ENCODE measurements around the gene RUNX2. TPM values are rescaled to one million over a fixed set of nuclear protein-coding genes. Genes with fewer than 3 reads are reported as not detected.

RUNX2 gene
- total and polyA plus RNA-seq, 2 experiments from 2014 or later = 0.66 to 1.7 TPM

DNA sequence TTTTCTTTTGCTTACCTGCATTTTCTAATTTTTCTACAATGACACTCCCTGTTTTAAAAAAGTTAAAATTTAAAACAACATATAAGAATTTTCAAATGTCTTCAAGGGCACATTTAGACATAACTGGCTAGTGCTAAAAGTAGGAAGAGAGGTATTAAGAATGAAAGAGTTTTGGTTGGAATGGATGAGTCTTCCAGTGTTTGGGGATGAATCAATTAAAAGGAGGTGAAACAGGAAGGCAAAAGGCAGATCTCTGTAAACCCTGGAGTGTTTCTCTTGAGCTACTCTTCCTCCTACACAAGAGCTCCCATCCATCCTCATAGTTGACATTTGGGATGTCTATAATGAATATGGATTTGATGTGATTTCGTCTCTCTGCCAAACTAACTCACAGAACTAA is 288.1 kb downstream of the RUNX2 start:
- Histone ChIP-seq H3K27ac (ENCODE audit: low read depth) (no peak overlapping the region), H4K20me1 (replicated peaks; ENCODE audit: insufficient read depth) (no peaks in the 10 kb centered on the region), H3K4me2 (no peak overlapping the region), H3K79me2 (replicated peaks; ENCODE audit: insufficient read depth) (no peaks in the 10 kb centered on the region), H3K4me3 (no peak overlapping the region), H3K27me3 (ENCODE audit: insufficient read depth) (no peaks in the 10 kb centered on the region), H2AFZ (no peak overlapping the region), H3K4me1 (ENCODE audit: insufficient read depth) (no peaks in the 10 kb centered on the region), H3K9me2 (ENCODE audit: insufficient read depth) (peaks cover 7% of the 10 kb centered on the region; the same call in 1 of the 2 replicates), H3F3A (replicated peaks; ENCODE audit: low read depth) (no peaks in the 10 kb centered on the region), H3K36me3 (ENCODE audit: insufficient read depth) (no peaks in the 10 kb centered on the region)
- H3K4me3 Mint-ChIP-seq = no peak overlapping the region
- no peaks in the 10 kb centered on the region for H3K36me3 Mint-ChIP-seq (ENCODE audit: low read depth)
- no peak for TF ChIP-seq EZH2 (IDR thresholded peaks at IDR 0.05; ENCODE audit: low read depth, unreplicated experiment)
- no peak for TF ChIP-seq POLR2AphosphoS5 (IDR thresholded peaks at IDR 0.05; ENCODE audit: low read depth)
- TF ChIP-seq, protein P1, sequence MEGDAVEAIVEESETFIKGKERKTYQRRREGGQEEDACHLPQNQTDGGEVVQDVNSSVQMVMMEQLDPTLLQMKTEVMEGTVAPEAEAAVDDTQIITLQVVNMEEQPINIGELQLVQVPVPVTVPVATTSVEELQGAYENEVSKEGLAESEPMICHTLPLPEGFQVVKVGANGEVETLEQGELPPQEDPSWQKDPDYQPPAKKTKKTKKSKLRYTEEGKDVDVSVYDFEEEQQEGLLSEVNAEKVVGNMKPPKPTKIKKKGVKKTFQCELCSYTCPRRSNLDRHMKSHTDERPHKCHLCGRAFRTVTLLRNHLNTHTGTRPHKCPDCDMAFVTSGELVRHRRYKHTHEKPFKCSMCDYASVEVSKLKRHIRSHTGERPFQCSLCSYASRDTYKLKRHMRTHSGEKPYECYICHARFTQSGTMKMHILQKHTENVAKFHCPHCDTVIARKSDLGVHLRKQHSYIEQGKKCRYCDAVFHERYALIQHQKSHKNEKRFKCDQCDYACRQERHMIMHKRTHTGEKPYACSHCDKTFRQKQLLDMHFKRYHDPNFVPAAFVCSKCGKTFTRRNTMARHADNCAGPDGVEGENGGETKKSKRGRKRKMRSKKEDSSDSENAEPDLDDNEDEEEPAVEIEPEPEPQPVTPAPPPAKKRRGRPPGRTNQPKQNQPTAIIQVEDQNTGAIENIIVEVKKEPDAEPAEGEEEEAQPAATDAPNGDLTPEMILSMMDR (conservative IDR thresholded peaks at IDR 0.05; ENCODE audit: low read depth in 2 of 2) = no peak
- TF ChIP-seq ZNF462 (CRISPR knock-in tag; IDR thresholded peaks at IDR 0.05) = no peak
- TF ChIP-seq CREB1 (CRISPR knock-in tag; IDR thresholded peaks at IDR 0.05; ENCODE audit: low read depth) = no peak
- TF ChIP-seq ZNF114 (CRISPR knock-in tag; IDR thresholded peaks at IDR 0.05) = no peak
- no peak for TF ChIP-seq STAT1 (IDR thresholded peaks at IDR 0.05; ENCODE audit: unreplicated experiment)
- no peak for TF ChIP-seq REST (IDR thresholded peaks at IDR 0.05; ENCODE audit: unreplicated experiment)
- TF ChIP-seq, protein P2, sequence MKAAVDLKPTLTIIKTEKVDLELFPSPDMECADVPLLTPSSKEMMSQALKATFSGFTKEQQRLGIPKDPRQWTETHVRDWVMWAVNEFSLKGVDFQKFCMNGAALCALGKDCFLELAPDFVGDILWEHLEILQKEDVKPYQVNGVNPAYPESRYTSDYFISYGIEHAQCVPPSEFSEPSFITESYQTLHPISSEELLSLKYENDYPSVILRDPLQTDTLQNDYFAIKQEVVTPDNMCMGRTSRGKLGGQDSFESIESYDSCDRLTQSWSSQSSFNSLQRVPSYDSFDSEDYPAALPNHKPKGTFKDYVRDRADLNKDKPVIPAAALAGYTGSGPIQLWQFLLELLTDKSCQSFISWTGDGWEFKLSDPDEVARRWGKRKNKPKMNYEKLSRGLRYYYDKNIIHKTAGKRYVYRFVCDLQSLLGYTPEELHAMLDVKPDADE (IDR thresholded peaks at IDR 0.05) = no peak
- no peak overlapping the region for H3K27ac Mint-ChIP-seq
- no peak for ATAC-seq
- H3K4me1 Mint-ChIP-seq = peaks cover 8% of the 10 kb centered on the region
- no peaks in the 10 kb centered on the region for H3K9me3 Mint-ChIP-seq
- peaks cover 2% of the 10 kb centered on the region for H3K27me3 Mint-ChIP-seq (ENCODE audit: insufficient read depth, low read depth, poor library complexity)
- no peak for DNase-seq (ENCODE audit: low spot score)
